Urinary bladder (tissue), 4 donors: ENCODE results near the gene TREH. TPM values are rescaled to one million over a fixed set of nuclear protein-coding genes. Genes with fewer than 3 reads are reported as not detected.

ENCODE experiments used
- DNase-seq: peaks from one replicate; pipeline ENCODE4 v3.0.0-alpha.2; 2015; ENCODE audit errors: extremely low spot score
- H3K27ac ChIP-seq: one replicate; pipeline ENCODE4 v1.5.1; 2013; ENCODE audit warnings: low read depth, mild to moderate bottlenecking, moderate library complexity
- H3K36me3 ChIP-seq: one replicate; pipeline ENCODE4 v1.6.1; 2013; ENCODE audit warnings: mild to moderate bottlenecking, moderate library complexity; ENCODE audit not compliant: insufficient read depth
- H3K4me1 ChIP-seq: one replicate; pipeline ENCODE4 v1.6.1; 2013; ENCODE audit warnings: mild to moderate bottlenecking, moderate library complexity; ENCODE audit not compliant: insufficient read depth
- H3K4me3 ChIP-seq: one replicate; pipeline ENCODE4 v1.5.1; 2013; ENCODE audit warnings: low read depth, low read length
- WGBS: extraction: QIAGEN DNeasy Blood & Tissue Kit; methylation state at CpG from one replicate; pipeline ENCODE4 v1.1.7; 2013; 5-methylcytosine and 5-hydroxymethylcytosine counted together
- polyA plus RNA-seq: library from polyadenylated mRNA; stranded (reverse); fragments of 200-250 nt; gene quantifications from one replicate; pipeline ENCODE4 v1.2.3, GENCODE V29; 2013
- small RNA-seq: library from RNA; depleted of rRNA; stranded (forward); fragments of <200 nt; gene quantifications from one replicate; pipeline ENCODE3, GENCODE V24; 2014
- total RNA-seq: library from RNA; depleted of rRNA; stranded (reverse); fragments of >200 nt; gene quantifications from one replicate; pipeline ENCODE4 v1.2.3, GENCODE V29; 2014
- donor health status: healthy with polysubstance abuse.
- donor health status: healthy.

TREH gene
- total and polyA plus RNA-seq, 2 donors: 1.0 TPM; not detected in 1

DNA sequence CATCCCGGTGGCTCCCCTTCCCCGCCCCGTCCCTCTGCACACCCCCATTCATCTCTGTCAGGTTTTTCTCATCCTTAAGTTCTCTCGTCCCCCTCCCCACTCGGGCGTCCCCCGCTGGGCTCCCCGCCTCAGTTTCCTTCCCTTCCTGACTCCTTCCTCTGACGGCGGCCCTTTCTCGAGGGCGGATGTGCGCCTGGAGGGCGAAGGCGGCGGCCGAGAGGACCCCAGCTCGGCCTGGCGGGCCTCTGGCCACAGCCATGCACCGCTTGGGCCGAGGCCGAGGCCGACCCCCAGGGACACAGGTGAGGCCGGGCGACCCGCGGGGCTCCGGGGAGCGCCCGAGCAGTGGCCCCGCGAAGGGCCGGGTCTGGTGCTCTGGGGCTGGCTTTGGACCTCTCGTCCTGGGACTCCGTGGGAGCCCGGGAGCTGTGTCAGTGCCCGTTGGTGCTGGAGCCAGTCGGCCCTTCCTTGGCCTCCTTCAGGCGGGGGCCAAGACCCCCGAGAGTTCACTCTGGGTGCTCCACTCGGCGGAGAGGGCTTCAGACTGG lies 69.2 kb downstream of the TREH start:
- Histone ChIP-seq H3K4me3 (peak overlapping the region; percentile 53), H3K27ac (peak overlapping the region; percentile 44), H3K36me3 (no peaks in the 10 kb centered on the region), H3K4me1 (no peaks in the 10 kb centered on the region)
- no peak for DNase-seq
- whole genome bisulfite sequencing: 43% methylated on average over 42 of the region's 42 CpGs

GRCh38 chr11:118609380-118610224 lies 69.8 kb downstream of the TREH start:
- 45% methylated on average over 57 of the region's 57 CpGs for WGBS
- DNase-seq: no peak
- peak overlapping the region; percentile 53 for H3K4me3 ChIP-seq
- peak overlapping the region; percentile 80 for H3K27ac ChIP-seq
- no peaks in the 10 kb centered on the region for H3K36me3 ChIP-seq
- H3K4me1 ChIP-seq: no peaks in the 10 kb centered on the region

- DNase-seq: no peak
- Histone ChIP-seq H3K4me3 (peak overlapping the region; percentile 62), H3K4me1 (no peaks in the 10 kb centered on the region), H3K27ac (peak overlapping the region; percentile 96), H3K36me3 (no peaks in the 10 kb centered on the region)
- 12% methylated on average over 69 of the region's 69 CpGs for WGBS
Observed at GRCh38 chr11:118608360-118609227, 70.9 kb downstream of the TREH start.

DNA sequence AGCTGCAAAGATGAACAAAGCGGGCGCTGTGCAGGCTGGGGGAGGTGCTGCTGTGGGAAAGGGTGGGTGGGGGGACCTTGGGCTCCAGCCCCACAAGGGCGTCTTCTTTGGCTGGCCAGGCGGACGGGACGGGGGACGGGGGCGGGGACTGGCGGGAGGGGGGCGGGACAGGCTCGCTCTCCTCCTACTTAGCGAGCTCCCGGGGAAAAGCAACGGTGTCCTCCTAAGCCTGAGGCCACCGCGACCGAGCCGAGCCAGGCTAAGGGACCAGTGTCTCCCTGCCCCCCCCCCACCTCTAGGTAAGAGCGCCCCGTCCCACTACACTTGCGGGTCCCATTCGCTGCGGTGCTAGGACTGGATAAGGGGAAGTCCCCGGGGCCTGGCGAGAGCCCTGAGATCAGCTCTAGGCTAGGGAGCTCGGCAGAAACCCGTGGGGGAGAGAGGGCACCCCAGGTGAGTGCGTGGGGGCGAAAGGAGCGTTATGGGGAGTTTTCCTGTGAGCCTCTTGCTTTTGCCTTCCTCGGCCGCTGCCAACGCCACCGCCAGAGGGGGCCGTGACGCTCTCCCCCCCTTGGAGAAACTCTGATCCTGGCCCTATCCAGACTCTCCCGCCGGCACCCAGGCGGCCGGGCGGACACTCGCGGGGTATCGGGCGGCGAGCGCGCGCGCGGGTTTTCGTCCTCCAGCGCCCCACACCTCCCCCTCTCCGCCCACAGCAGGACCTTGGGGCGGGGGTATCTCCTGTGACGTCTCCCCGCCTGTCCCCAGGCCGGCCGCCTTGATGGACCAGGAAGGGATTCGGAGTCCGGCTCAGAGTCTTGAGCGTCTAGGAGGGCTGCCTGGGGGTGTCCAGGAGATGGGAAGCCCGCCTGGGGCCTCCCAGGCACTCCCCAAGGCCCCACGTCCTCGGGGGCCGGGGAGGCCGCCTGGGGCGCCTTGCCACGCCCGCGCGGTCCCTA lies 71.8 kb downstream of the TREH start, which contains the start of gene PHLDB1:
Gene PHLDB1, plus strand, starts transcription at position 215 of the 959 bp plus-strand sequence. CDS start 6,222 bp downstream, outside the sequence.
- Histone ChIP-seq H3K27ac (peak within 1 kb of the TSS; percentile 96), H3K36me3 (no peaks in the 10 kb centered on the region), H3K4me3 (peak within 1 kb of the TSS; percentile 62), H3K4me1 (no peaks in the 10 kb centered on the region)
- under 1% methylated on average over 72 of the region's 72 CpGs for WGBS
- DNase-seq: no peak

Small RNAs within 50 kb of the gene (small RNA-seq; reads per million reads assigned to genes)
- not detected for gene RNU6-376P

Other genes with a start within 250 kb of the TREH start
- 82.4 TPM for gene KMT2A, start 243.2 kb downstream of the TREH start, total RNA-seq
- gene KMT2A, start 243.2 kb downstream of the TREH start, polyA plus RNA-seq: 19.6 TPM
- not detected for gene TTC36, start 152.2 kb downstream of the TREH start, total RNA-seq
- 0.49 TPM for gene TTC36, start 152.2 kb downstream of the TREH start, polyA plus RNA-seq
- gene TMEM25, start 148.5 kb downstream of the TREH start, total RNA-seq: 14.1 TPM
- gene TMEM25, start 148.5 kb downstream of the TREH start, polyA plus RNA-seq: 23.9 TPM
- gene IFT46, start 113.7 kb downstream of the TREH start, total RNA-seq: 26.1 TPM
- gene IFT46, start 113.7 kb downstream of the TREH start, polyA plus RNA-seq: 25.1 TPM
- gene ARCN1, start 107.2 kb downstream of the TREH start, total RNA-seq: 141 TPM
- 90.2 TPM for gene ARCN1, start 107.2 kb downstream of the TREH start, polyA plus RNA-seq
- gene PHLDB1, start 72.0 kb downstream of the TREH start, total RNA-seq: 54.0 TPM
- 112 TPM for gene PHLDB1, start 72.0 kb downstream of the TREH start, polyA plus RNA-seq
- gene DDX6, start 111.5 kb upstream of the TREH start, total RNA-seq: 212 TPM
- gene DDX6, start 111.5 kb upstream of the TREH start, polyA plus RNA-seq: 33.3 TPM
- not detected for gene CXCR5, start 204.2 kb upstream of the TREH start, total RNA-seq
- gene CXCR5, start 204.2 kb upstream of the TREH start, polyA plus RNA-seq: 0.38 TPM
- gene BCL9L, start 246.3 kb upstream of the TREH start, total RNA-seq: 15.1 TPM
- gene BCL9L, start 246.3 kb upstream of the TREH start, polyA plus RNA-seq: 48.1 TPM